HFFc6 (cell line): Measurements from ENCODE around the gene RNU4-1. TPM values are rescaled to one million over a fixed set of nuclear protein-coding genes. Genes with fewer than 3 reads are reported as not detected.
A peak's percentile ranks its signal among the peaks of the same experiment; 100 is the strongest.

ENCODE experiments used
- DNase-seq: peaks from one replicate; pipeline ENCODE4 v3.0.0-alpha.2; 2018
- H3K27ac Mint-ChIP-seq: 2 replicates; pipeline ENCODE4 v1.8.0; 2020; ENCODE audit warnings: mild to moderate bottlenecking, mixed read lengths
- H3K27me3 Mint-ChIP-seq: 2 replicates; pipeline ENCODE4 v1.8.0; 2021; ENCODE audit warnings: mild to moderate bottlenecking, moderate library complexity, mixed read lengths; ENCODE audit not compliant: insufficient read depth
- H3K36me3 Mint-ChIP-seq: 2 replicates; pipeline ENCODE4 v1.8.0; 2021; ENCODE audit warnings: low read depth, mixed read lengths
- H3K4me1 Mint-ChIP-seq: 2 replicates; pipeline ENCODE4 v1.8.0; 2020; ENCODE audit warnings: low read depth, mixed read lengths
- H3K4me3 Mint-ChIP-seq: 2 replicates; pipeline ENCODE4 v1.8.0; 2020; ENCODE audit warnings: mild to moderate bottlenecking, moderate library complexity, mixed read lengths
- H3K9me3 Mint-ChIP-seq: 2 replicates; pipeline ENCODE4 v1.8.0; 2020; ENCODE audit warnings: mild to moderate bottlenecking, mixed read lengths
- CTCF ChIP-seq: fragments of 200-600 bp; sonication (generic); IDR thresholded peaks from 2 replicates; pipeline ENCODE4 v1.5.0; 2021; ENCODE audit warnings: antibody characterized with exemption, mild to moderate bottlenecking
- total RNA-seq, 6 experiments: library from RNA; stranded (reverse); fragmentation: NEBNext Ultra II Directional; extraction: Animal tissue kit (Norgen Biotek cat#: 25700); gene quantifications; 2 replicates in 1 of 6; 3 replicates in 5 of 6; pipeline ENCODE4 v1.2.3, GENCODE V29; 2021

Gene RNU4-1
- total RNA-seq, 6 experiments from 2014 or later: 766 to 1,512 (median 1,200) TPM

- no peak for DNase-seq
Measured at GRCh38 chr12:120286768-120287490, 6.1 kb downstream of the RNU4-1 start.

GRCh38 chr12:120284381-120284780, 8.7 kb downstream of the RNU4-1 start:
- Mint-ChIP-seq H3K4me1 (peaks cover 13% of the 10 kb centered on the region), H3K27me3 (no peaks in the 10 kb centered on the region; the same call in 1 of the 2 replicates), H3K27ac (no peak overlapping the region), H3K4me3 (no peak overlapping the region), H3K36me3 (no peaks in the 10 kb centered on the region), H3K9me3 (peaks cover under 1% of the 10 kb centered on the region; the same call in 1 of the 2 replicates)
- DNase-seq: no peak
- no peak for TF ChIP-seq CTCF

More at GRCh38 chr12:120286768-120287490, 6.1 kb downstream of the RNU4-1 start:
- H3K27me3 Mint-ChIP-seq: peaks cover 6% of the 10 kb centered on the region
- H3K36me3 Mint-ChIP-seq: no peaks in the 10 kb centered on the region
- TF ChIP-seq CTCF: no peak
- H3K4me3 Mint-ChIP-seq: no peak overlapping the region
- H3K9me3 Mint-ChIP-seq: no peaks in the 10 kb centered on the region
- no peak overlapping the region for H3K27ac Mint-ChIP-seq
- peaks cover 13% of the 10 kb centered on the region for H3K4me1 Mint-ChIP-seq

GRCh38 chr12:120283318-120283717, 9.7 kb downstream of the RNU4-1 start:
- no peak for TF ChIP-seq CTCF
- Mint-ChIP-seq H3K36me3 (no peaks in the 10 kb centered on the region), H3K9me3 (peaks cover 5% of the 10 kb centered on the region), H3K4me3 (no peak overlapping the region), H3K27me3 (no peaks in the 10 kb centered on the region; the same call in 1 of the 2 replicates), H3K27ac (no peak overlapping the region), H3K4me1 (peaks cover 13% of the 10 kb centered on the region)
- DNase-seq: no peak

- H3K36me3 Mint-ChIP-seq: no peaks in the 10 kb centered on the region
- H3K27ac Mint-ChIP-seq: no peak overlapping the region
- peaks cover 12% of the 10 kb centered on the region for H3K4me1 Mint-ChIP-seq
- peaks cover 5% of the 10 kb centered on the region for H3K9me3 Mint-ChIP-seq
- DNase-seq: no peak
- no peak for TF ChIP-seq CTCF
- H3K4me3 Mint-ChIP-seq: no peak overlapping the region
- H3K27me3 Mint-ChIP-seq: no peaks in the 10 kb centered on the region; the same call in 1 of the 2 replicates
Measured at GRCh38 chr12:120278137-120279069, 14.6 kb downstream of the RNU4-1 start.

GRCh38 chr12:120276734-120277133, 16.3 kb downstream of the RNU4-1 start:
- Mint-ChIP-seq H3K27ac (no peak overlapping the region), H3K4me1 (peaks cover 12% of the 10 kb centered on the region), H3K9me3 (peaks cover 5% of the 10 kb centered on the region), H3K4me3 (no peak overlapping the region), H3K36me3 (no peaks in the 10 kb centered on the region), H3K27me3 (no peaks in the 10 kb centered on the region; the same call in none of the 2 replicates)
- DNase-seq: peak; percentile 59
- no peak for TF ChIP-seq CTCF
